Measurements from ENCODE around the gene PDE8B.

PDE8B gene

DNA sequence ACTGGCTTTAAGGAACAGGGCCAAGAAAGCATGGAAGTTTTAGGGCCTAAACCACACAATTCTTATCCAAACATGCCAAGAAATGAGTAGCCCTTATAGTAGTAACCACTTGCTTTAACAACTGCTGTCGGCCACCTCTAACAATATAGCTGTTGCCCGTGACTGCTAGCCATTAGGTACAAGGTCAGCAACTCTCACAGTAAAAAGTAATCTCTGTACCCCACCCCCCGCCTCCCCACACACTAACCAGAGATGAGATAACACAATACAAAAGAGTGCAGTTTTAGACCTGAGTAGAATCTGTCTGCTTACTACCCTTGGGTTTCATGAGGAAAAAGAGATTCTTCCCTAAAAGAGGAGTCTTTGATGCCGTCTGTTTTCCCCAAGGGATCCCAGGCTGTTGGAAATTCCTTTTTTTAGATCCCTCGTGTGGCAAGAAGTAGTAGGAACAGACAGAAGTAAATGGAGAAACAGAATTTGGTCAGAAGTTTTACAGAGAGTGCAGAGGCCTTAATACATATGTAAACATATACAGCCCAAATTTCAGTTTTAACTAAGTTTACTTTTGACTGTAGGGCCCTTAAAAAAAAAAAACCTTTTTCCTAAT is 187.3 kb downstream of the PDE8B start:
- no peak for DNase-seq (ENCODE audit: low read depth in 2 of 3, low spot score in 2 of 3)

DNA sequence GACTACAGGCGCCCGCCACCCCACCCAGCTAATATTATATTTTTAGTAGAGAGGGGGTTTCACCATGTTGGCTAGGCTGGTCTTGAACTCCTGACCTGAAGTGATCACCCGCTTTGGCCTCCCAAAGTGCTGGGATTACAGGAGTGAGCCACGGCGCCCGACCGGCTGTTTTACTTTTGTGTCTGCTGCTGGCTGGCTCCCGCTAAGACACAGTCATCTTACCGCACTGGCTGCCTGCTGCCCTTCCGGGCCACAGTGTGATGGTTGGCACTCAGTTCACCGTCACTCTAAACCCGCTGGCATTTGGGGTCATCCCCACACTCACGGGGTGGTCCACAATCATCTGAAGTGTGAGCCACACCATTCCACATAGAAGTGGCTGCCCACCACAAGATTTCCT is 188.0 kb downstream of the PDE8B start:
- DNase-seq (ENCODE audit: low read depth in 2 of 3, low spot score in 2 of 3): no peak

- DNase-seq (ENCODE audit: low read depth in 2 of 3, low spot score in 2 of 3): no peak
These were observed 188.4 kb downstream of the PDE8B start for GRCh38 chr5:77398896-77399295.

DNA sequence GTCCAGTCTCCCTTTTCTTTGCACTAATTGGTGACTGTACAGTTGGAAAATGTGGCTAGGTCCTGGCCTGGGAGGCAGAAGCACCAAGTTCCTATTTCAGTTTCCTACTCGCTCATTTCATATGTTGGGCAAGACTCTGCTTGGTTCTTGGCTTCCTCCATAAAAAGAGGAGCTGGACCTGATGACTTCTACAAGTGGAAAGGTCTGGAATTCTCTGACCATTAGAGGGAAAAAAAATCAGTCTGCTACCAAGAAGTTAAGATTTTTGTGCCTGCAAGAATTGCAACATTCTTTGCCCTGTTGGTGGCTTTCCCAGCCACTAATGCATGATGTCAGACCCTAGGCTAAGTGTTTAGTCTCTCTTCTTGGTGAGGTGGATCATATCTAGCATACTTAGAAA is 190.2 kb downstream of the PDE8B start:
- no peak for DNase-seq (ENCODE audit: low read depth in 2 of 3, low spot score in 2 of 3)

DNA sequence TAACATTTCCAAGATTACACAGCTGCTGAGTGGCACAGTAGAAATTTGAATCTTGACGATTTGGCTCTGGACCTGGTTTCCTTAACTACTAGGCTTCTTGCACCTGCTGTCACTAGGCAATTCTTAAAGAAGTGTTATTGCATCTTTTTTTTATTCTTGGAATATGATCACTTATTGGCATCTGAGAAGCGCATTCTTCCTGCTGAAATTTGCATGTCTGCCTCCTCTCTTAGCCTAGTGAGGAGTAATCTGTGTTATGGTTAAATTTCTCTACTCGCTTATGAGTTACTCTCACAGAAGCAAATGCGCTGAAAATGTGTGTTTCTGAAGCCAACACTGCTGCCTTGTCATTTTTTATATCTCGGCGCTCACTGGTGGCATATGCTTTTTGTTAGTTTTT is 192.3 kb downstream of the PDE8B start:
- no peak for DNase-seq (ENCODE audit: low read depth in 2 of 3, low spot score in 2 of 3)

DNA sequence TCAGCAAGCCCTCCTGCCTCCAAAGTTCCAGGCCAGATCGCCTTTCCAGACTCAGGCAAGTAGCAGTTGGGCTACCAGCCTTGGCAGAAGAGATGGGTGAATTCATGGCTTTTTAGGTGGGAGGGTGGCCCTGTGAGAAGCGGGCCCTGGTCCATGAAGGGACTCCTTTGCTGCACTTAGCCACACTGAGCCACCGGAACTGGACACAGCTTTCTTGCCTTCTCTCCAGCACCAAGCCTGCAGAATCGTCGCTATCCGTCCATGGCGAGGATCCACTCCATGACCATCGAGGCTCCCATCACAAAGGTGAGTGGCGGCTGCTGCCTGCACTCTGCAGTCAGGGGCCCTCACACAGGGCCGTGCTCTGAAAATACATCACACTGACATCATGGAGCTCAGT is 196.7 kb downstream of the PDE8B start:
- DNase-seq (ENCODE audit: low read depth in 2 of 3, low spot score in 2 of 3): no peak

DNA sequence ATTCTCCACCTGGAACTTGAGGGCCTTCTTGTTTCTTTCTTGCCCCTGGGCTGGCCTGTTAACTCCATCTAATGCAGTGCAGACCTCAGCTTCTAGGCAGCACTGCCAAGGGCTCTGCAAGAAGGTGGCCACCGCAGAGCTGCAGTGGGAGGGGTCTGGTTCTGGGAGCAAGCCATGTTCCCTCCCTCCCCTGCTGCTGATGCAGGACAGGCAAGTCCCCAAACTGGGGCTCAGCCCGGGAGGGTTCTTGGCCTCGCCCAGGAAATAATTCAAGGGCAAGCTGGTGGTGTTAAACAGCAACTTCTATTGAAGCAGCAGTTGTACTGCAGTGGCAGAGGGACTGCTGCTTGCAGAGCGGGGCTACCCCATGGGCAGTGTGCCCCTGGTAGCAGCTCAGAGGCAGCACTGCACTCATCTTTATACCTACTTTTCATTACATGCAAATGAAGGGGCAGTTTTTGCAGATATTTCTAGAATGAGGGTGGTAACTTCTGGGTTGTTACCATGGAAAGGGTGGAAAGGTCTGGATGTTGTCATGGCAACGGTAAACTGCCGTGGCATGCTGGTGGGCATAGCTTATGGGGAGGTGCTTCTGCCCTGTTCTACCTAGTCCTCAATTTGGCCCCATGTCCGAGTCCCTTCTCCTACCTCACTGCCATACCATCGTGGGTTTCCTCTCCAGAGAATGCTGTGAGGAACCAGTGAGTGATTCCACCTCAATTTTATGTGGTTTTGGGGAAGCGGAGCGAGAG is 199.6 kb downstream of the PDE8B start:
- no peak for DNase-seq (ENCODE audit: low read depth in 2 of 3, low spot score in 2 of 3)

- no peak for DNase-seq (ENCODE audit: low read depth in 2 of 3, low spot score in 2 of 3)
These were observed 202.6 kb downstream of the PDE8B start for GRCh38 chr5:77413049-77413448.

DNA sequence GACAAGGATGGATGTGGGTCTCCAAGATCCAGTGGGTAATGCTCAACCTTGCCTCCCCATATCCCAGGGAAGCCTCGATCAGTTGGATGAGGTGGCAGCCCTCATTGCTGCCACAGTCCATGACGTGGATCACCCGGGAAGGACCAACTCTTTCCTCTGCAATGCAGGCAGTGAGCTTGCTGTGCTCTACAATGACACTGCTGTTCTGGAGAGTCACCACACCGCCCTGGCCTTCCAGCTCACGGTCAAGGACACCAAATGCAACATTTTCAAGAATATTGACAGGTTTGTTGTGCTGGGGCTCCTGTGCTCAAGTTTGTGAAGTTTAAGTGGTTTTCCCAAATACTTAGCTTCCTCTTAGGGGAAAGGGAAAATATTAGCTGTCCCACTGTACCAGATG is 207.7 kb downstream of the PDE8B start:
- no peak for DNase-seq (ENCODE audit: low read depth in 2 of 3, low spot score in 2 of 3)

DNA sequence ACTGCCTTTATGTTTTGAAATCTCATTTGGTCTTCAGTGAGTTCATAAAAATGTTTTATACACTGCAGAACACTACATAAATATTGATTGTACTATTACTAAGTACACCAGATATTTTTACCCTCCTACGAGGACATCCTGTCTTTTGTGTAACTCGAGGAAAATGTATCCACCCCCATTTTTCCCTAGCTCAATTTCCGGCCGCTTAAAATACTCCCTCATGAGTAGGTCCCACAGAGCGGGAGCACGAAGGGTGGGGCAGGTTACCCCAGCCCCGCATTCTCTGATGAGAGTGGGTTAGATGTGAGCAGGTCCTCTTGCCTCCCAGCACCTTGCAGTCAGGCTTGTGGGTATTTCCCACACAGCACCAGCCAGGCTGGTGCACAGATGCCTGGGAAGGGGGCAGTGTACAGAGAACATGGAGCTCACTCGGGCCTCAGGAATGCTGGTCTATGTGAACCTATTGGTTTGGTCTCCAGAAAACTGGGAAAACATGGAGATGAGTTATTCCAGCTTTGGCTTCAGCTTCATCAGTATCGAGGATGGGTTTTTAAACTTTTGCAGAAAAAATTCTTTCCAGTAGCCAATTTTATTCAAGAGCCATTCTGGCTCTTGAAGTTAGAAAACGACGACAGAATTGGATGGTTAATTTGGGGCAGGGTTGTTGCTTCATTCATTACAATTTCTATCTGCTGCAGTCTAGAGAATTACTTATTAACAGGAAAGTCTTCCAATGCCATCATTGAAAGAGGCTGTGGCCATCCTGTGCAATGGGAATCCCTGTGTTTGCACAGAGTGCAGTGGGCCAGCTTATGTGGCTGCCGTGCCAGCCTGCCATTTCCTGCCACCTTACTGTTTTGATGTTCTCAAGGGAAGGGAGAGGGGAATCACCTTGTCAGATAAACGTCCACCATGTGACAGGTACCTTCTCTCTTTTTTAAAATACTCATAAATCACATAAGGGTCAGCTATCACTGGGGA is 208.4 kb downstream of the PDE8B start:
- no peak for DNase-seq (ENCODE audit: low read depth in 2 of 3, low spot score in 2 of 3)

DNA sequence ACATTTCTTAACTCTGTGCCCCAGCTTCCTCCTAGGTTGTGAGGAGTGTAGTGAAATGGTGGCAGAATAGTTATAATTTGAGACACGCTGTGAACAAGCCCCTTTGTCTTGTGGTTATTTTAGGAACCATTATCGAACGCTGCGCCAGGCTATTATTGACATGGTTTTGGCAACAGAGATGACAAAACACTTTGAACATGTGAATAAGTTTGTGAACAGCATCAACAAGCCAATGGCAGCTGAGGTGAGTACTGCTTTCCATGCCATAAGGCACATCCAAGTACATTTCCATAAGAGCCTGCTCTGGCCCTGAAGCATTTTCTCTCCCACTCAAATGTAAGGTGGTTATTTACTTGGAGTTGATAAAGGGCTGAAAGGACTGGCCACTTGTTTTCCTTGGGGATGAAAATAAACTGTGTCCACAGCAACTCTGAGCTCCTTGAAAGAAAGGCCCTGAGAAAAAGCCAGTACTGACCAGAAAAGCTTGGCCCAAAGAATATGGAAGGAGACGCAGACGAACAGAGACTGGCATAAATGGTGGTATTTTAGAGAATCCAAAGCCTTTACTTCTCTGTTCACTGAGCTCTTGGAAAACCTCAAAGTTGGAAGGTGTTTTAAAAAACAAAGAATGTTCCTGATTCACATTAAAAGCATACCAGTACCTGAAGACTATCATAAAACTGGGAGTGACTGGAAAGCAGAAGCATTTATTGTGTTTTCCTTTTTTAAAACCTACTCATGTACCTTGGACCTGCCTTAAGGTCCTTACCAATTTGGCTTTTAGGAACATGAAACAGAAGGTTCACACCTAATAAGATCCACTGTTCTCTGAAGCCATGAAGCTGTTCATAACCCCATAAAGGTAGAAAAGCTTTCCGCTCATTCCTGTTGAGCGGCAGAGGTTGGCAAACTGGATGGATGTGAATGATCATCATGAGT is 209.4 kb downstream of the PDE8B start:
- no peak for DNase-seq (ENCODE audit: low read depth in 2 of 3, low spot score in 2 of 3)

GRCh38 chr5:77420940-77421339 is 210.5 kb downstream of the PDE8B start:
- DNase-seq (ENCODE audit: low read depth in 2 of 3, low spot score in 2 of 3): no peak

DNA sequence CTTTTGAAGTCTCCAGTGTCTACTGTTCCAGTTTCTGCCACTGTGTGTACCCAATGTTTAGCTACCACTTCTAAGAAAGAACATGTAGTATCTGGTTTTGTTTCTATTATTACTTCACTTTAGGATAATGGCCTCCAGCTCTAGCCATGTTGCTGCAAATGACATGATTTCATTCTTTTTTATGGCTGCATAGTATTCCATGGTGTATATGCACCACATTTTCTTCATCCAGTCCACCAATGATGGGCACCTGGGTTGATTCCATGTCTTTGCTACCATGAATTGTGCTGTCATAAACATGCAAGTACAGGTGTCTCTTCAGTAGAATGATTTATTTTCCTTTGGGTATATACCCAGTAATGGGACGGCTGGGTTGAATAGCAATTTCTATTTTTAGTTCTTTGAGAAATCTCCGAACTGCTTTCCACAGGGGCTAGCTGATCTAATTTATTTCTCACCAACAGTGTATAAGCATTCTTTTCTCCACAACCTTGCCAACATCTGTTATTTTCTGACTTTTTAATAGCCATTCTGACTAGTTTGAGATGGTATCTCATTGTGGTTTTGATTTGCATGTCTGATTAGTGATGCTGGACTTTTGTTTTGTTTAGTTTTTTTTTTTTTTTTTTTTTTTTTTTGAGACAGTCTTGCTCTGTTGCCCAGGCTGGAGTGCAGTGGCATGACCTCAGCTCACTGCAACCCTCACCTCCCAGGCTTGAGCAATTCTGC is 212.7 kb downstream of the PDE8B start:
- no peak for DNase-seq (ENCODE audit: low read depth in 2 of 3, low spot score in 2 of 3)

DNA sequence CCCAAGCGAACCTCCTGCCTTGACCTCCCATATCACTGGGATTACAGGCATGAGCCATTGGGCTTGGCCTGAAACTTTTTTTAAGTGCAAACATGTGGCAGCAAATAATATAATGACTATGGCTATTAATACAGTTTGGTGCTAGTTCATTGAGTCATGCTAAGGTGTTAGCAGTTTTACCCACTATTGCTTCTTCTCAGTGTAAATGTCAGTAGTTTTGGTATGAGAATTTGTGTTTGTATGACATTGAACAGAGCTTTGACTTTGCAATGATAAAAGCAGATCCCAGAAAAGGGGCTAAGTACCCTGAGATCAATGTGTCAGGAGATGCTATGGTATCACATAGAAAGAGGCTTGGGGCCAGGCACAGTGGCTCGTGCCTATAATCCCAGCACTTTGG is 214.4 kb downstream of the PDE8B start:
- no peak for DNase-seq (ENCODE audit: low read depth in 2 of 3, low spot score in 2 of 3)

DNA sequence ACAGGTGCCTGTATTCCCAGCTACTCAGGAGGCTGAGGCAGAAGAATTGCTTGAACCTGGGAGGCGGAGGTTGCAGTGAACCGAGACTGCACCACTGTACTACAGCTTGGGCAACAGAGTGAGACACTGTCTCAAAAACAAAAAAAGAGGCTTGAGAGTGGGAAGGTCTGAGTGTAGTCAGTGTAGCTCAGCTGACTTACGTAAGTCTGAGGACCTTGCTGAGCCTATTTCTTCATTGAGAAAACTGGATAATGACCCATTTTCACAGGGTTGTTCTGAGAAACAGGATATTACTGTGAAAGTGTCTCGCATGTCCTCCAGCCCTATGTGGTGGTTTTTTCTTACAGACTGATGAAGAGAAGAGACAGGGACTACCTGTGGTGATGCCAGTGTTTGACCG is 214.9 kb downstream of the PDE8B start:
- DNase-seq (ENCODE audit: low read depth in 2 of 3, low spot score in 2 of 3): no peak

- no peak for DNase-seq (ENCODE audit: low read depth in 2 of 3, low spot score in 2 of 3)
These were observed 215.6 kb downstream of the PDE8B start for GRCh38 chr5:77425998-77426659.

DNA sequence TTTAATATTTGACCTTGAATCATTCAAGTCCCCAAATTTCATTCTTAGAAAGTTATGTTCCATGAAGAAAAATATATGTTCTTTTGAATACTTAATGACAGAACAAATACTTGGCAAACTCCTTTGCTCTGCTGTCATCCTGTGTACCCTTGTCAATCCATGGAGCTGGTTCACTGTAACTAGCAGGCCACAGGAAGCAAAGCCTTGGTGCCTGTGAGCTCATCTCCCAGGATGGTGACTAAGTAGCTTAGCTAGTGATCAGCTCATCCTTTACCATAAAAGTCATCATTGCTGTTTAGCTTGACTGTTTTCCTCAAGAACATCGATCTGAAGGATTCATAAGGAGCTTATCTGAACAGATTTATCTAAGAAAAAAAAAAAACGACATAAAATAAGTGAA is 216.2 kb downstream of the PDE8B start:
- DNase-seq (ENCODE audit: low read depth in 2 of 3, low spot score in 2 of 3): no peak

DNA sequence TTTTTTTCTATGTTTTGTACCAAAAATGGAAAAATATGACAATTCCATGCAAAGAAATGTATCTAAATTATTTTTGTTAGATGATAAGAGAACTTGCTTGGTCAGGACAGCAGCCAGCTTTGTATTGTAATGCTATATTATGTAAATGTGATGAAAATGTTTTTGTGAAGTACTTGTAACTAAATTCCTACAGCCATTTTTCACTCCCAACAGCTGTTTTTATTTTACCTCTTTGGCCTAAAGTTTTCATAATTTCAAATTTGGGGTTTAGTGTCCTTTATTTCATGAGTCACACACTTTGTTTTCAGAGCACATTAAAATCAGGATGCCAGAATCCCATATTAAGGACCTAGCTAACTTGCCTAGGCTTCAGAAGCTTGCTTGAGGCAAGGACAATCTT is 217.5 kb downstream of the PDE8B start:
- DNase-seq (ENCODE audit: low read depth in 2 of 3, low spot score in 2 of 3): no peak

DNA sequence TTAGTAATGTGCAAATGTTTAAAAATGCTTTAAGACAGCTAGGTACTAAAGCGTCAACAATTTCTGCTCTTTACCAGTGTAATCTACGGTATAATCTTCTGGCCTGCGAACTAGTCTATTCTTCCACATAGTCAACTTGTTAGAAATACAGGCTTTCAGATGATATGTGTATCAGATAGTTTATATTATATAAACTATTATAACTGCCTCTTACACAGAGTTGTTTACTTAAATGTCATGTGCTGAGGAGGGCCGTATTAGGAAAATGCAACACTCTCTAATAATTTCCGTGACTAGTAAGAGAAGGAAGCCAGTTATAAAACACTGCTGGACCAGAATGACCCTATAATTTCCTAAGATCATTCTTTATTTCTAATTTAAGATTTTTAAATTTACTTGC is 218.0 kb downstream of the PDE8B start:
- no peak for DNase-seq (ENCODE audit: low read depth in 2 of 3, low spot score in 2 of 3)

GRCh38 chr5:77430726-77431125 is 220.2 kb downstream of the PDE8B start:
- no peak for DNase-seq (ENCODE audit: low read depth in 2 of 3, low spot score in 2 of 3)

Data from activated CD8-positive, alpha-beta memory T cell treated with anti-CD3 and anti-CD28 coated beads for 48 hours (primary cell).